Stimulated activated CD8-positive, alpha-beta memory T cell treated with anti-CD3 and anti-CD28 coated beads, Interleukin-15, amount 100 ng/mL, for 4 hours (primary cell): ENCODE results near the gene POLR2F.
"Not testable (repeated sequence)": the region's sequence is repeated elsewhere in the genome, so short reads cannot be mapped to it uniquely, and the experiment has no call there.

Experiments used
- DNase-seq, 2 donors: peaks; one replicate each; pipeline ENCODE4 v3.0.0-alpha.2; 2020; ENCODE audit warnings: low read depth in 2 of 2

The POLR2F gene

GRCh38 chr22:37925330-37925729 lies 28.2 kb upstream of the POLR2F start:
- DNase-seq, result no peak

- DNase-seq, result no peak
Observed at GRCh38 chr22:37925767-37926166, 27.7 kb upstream of the POLR2F start.

GRCh38 chr22:37926358-37926757 lies 27.1 kb upstream of the POLR2F start:
- DNase-seq, result no peak

DNA sequence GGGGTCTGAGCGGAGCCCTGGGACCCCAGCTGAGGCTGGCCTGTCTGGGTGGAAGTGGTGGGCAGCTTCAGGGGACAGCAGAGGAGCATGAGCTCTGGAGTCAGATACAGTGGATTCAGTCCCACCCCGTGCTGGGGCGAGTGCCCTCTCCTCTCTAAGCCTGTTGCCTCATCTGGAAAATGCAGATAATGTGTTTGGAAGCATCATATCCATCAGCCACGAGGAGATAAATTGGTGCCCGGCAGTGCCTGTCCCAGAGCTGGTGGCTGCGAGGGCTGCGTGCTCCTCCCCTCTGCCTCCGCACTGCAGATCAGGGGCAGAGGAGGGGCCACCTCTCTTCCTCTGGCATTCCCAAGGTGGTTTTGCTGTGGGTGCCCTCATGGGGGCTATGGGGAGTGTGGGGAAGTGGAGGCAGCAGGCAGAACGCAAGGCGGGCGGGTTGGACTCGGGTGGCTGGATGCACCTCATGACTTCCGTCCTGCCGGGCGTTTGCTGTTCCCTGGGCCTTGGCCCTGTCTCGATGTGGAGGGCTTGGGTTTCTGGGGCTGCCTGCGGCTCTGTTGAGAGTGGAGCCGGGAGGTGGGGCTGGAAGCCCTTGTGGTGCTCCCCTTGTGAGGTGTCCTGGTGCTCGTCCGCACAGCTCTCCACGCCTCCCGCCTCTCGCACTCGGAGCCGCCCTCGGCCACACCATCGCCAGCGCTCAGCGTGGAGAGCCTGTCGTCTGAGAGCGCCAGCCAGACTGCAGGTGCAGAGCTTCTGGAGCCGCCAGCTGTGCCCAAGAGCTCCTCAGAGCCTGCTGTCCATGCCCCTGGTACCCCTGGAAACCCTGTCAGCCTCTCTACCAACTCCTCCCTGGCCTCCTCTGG lies 26.5 kb upstream of the POLR2F start:
- DNase-seq, result no peak

DNA sequence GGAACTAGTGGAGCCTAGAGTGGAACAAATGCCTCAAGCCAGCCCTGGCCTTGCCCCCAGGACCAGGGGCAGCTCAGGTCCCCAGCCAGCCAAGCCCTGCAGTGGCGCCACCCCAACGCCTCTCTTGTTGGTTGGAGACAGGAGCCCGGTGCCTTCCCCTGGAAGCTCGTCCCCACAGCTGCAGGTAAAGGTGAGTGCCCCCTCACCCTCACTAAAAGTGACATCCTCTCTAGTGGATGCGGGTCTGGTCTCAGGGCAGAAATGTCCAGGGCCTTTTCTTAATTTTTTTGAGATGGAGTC lies 25.9 kb upstream of the POLR2F start:
- DNase-seq, result no peak

- DNase-seq, result no peak
Observed at GRCh38 chr22:37929390-37929789, 24.1 kb upstream of the POLR2F start.

DNA sequence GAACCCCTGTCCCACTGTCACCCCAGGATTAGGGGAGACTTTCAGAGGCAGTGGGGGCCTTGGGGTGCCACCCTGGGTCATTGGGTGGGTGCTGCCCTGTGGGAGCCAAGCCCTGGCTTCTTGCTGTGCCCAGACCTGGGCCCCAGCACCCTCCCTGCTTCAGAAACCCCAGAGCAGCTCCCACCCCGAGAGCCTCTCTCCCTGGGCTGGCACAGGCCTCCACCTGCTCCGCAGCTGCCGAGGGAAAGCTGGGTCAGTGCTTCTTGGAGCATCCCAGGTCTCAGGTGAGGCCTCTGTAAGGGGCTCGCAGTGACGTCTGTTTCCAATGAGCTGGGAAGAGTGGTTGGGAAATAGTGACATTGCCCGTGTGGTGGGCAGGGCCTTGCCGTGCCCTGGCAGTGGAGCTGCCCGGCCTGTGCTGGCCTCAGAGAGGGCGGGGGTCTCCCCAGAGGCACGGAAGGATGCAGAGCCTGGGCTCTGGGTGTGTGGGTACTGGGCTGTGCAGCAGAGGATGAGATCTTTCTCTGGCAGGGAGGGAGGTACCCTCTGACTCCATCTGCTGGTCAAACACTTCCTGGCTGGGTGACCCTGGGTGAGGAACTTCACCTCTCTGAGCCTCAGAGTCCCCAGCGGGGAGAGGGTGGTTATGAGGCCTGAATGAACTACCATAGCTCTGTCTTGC lies 23.1 kb upstream of the POLR2F start:
- no peak for DNase-seq

- no peak for DNase-seq
Observed at GRCh38 chr22:37930952-37931440, 22.5 kb upstream of the POLR2F start.

- DNase-seq, result no peak
Observed at GRCh38 chr22:37931893-37932389, 21.6 kb upstream of the POLR2F start.

DNA sequence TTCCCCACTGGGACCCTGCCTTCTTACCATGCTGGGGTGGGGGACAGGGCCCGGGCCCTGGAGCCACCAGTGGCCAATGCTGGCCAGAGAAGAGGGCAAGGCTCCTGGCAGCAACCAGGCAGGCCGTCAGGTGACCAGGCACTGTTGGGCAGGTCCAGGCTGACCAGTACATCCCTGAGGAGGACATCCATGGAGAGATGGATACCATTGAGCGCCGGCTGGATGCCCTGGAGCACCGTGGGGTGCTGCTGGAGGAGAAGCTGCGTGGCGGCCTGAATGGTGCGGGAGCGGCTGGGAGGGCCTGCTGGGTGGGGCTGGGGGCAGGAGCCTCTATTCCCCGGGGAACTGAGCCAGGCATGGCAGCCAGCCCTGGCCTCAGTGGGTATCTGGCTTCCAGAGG lies 21.1 kb upstream of the POLR2F start:
- DNase-seq, result no peak

DNA sequence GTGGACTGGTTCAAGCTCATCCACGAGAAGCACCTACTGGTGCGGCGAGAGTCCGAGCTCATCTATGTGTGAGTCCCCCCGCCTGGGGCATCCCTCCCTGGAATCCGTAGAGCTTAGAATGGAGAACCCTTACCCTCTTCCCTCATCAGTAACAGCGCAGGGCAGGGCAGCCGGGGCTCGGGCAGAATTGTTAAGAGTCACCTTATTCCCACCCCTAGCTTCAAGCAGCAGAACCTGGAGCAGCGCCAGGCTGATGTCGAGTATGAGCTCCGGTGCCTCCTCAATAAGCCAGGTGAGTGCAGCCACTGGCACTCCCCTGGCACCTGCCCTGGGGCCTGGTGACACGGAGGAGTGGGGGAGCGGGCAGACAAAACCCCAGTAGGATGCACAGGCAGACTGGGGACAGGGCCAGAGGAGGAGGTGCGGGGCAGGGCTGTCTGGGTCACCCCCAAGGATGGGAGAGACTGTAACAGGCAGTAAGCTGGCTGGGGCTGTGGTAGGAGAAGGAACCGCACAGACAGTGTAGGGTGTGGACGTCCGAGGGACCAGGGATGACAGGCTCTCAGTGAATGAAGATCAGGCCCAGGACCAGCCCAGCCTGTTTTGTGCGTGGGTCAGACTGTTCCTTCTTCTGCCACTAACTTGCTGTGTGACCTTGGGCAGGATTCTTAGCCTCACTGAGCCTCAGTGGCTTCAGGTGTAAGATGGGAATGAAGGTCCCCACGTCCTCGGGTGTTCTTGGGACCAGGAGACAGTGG lies 20.5 kb upstream of the POLR2F start:
- no peak for DNase-seq

GRCh38 chr22:37933711-37934376 lies 19.7 kb upstream of the POLR2F start:
- DNase-seq, result peak; percentile 51 to 60

GRCh38 chr22:37940698-37941376 lies 12.7 kb upstream of the POLR2F start:
- DNase-seq, result no peak

- no peak for DNase-seq
Observed at GRCh38 chr22:37942133-37942532, 11.4 kb upstream of the POLR2F start.

GRCh38 chr22:37943136-37943824 lies 10.2 kb upstream of the POLR2F start:
- DNase-seq, result no peak

GRCh38 chr22:37943825-37944198 lies 9.7 kb upstream of the POLR2F start:
- DNase-seq, result no peak

DNA sequence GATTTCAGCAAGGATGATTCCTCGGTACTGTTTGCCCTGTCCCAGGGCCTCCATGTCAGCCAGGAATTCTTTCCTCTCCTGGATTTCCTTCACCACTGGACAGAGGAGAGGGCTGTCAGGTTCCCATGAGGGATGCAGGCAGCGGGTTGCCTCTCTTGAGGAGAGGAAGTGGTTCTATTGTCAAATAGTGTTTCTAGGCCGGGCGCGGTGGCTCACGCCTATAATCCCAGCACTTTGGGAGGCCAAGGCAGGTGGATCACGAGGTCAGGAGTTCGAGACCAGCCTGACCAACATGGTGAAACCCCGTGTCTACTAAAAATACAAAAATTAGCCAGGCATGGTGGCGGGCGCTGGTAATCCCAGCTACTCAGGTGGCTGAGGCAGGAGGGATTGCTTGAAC lies 9.1 kb upstream of the POLR2F start:
- DNase-seq, result not testable (repeated sequence)

GRCh38 chr22:37947142-37947795 lies 6.2 kb upstream of the POLR2F start:
- not testable (repeated sequence) for DNase-seq

- no peak for DNase-seq
Observed at GRCh38 chr22:37951305-37951704, 2.2 kb upstream of the POLR2F start.

GRCh38 chr22:37952629-37953028 lies 870 bp upstream of the POLR2F start:
- DNase-seq, result not testable (repeated sequence)
